Spleen (tissue), 11 donors: ENCODE data around the gene PBX1. TPM values are rescaled to one million over a fixed set of nuclear protein-coding genes. Genes with fewer than 3 reads are reported as not detected.

Experiments used
- DNase-seq: peaks from one replicate; pipeline ENCODE4 v3.0.0-alpha.2; 2020
- H3K27ac ChIP-seq, 8 donors: fragments of 200-600 bp; sonication (generic) in 7 of 8; 1 replicate in 4 of 8; 2 replicates in 4 of 8; pipeline versions ENCODE4 v1.5.0 to v1.8.0; 2016 to 2021; ENCODE audit warnings: inconsistent platforms in 4 of 8, mild to moderate bottlenecking in 4 of 8, moderate library complexity in 1 of 8
- H3K27me3 ChIP-seq, 7 donors: fragments of 200-600 bp; sonication (generic) in 6 of 7; replicated peaks in 1 of 7; 1 replicate in 4 of 7; 2 replicates in 3 of 7; pipeline versions ENCODE4 v1.5.0 to v1.8.0; 2016 to 2021; ENCODE audit warnings: inconsistent platforms in 3 of 7, mild to moderate bottlenecking in 1 of 7
- H3K36me3 ChIP-seq, 6 donors: fragments of 200-600 bp; sonication (generic) in 5 of 6; 1 replicate in 4 of 6; 2 replicates in 2 of 6; pipeline versions ENCODE4 v1.5.0 to v1.8.0; 2016 to 2021; ENCODE audit warnings: inconsistent platforms in 2 of 6
- H3K4me1 ChIP-seq, 6 donors: fragments of 200-600 bp; sonication (generic) in 5 of 6; 1 replicate in 3 of 6; 2 replicates in 3 of 6; pipeline versions ENCODE4 v1.5.0 to v1.8.0; 2016 to 2021; ENCODE audit warnings: inconsistent platforms in 3 of 6
- H3K4me3 ChIP-seq, 8 donors: fragments of 200-600 bp; sonication (generic) in 7 of 8; 1 replicate in 4 of 8; 2 replicates in 4 of 8; pipeline versions ENCODE4 v1.5.0 to v1.8.0; 2016 to 2021; ENCODE audit warnings: inconsistent platforms in 4 of 8, mild to moderate bottlenecking in 4 of 8, moderate library complexity in 2 of 8
- H3K9me3 ChIP-seq, 8 donors: fragments of 200-600 bp; sonication (generic) in 7 of 8; 1 replicate in 4 of 8; 2 replicates in 4 of 8; pipeline versions ENCODE4 v1.5.0 to v1.8.0; 2016 to 2021; ENCODE audit warnings: inconsistent platforms in 4 of 8
- CTCF ChIP-seq, 11 experiments: fragments of 200-600 bp in 7 of 11; fragments of 450-650 bp in 4 of 11; sonication (generic) in 4 of 11; IDR thresholded peaks in 8 of 11; conservative IDR thresholded peaks in 3 of 11; 1 replicate in 7 of 11; 2 replicates in 4 of 11; pipeline versions ENCODE4 v1.4.0 to v1.8.0; 2016 to 2021; ENCODE audit warnings: antibody characterized with exemption in 11 of 11, inconsistent platforms in 4 of 11, mild to moderate bottlenecking in 1 of 11
- POLR2A ChIP-seq, 3 donors: fragments of 450-650 bp; IDR thresholded peaks; one replicate each; pipeline ENCODE4 v1.5.1; 2017; ENCODE audit warnings: antibody characterized with exemption in 3 of 3, mild to moderate bottlenecking in 1 of 3
- POLR2AphosphoS5 ChIP-seq, 3 donors: sonication (generic); formaldehyde crosslinking; IDR thresholded peaks; one replicate each; pipeline ENCODE4 v1.5.1; 2017; ENCODE audit warnings: antibody characterized with exemption in 3 of 3
- WGBS, 5 donors: extraction: QIAGEN DNeasy Blood & Tissue Kit in 3 of 5; methylation state at CpG; one replicate each; pipeline versions ENCODE4 v1.1.5 to v1.1.7; 2013 to 2018; 5-methylcytosine and 5-hydroxymethylcytosine counted together
- intact Hi-C: fragments of 100-400 bp; cut with DNase I; formaldehyde crosslinking; loops from one replicate; pipeline ENCODE4 v1.15.0; 2023; ENCODE audit warnings: low total_unique reads
- polyA plus RNA-seq, 3 donors: library from polyadenylated mRNA; stranded (reverse); fragments of 200-250 nt; gene quantifications; one replicate each; pipeline ENCODE4 v1.2.1, GENCODE V29; 2013
- total RNA-seq, 7 donors: library from RNA; depleted of rRNA in 3 of 7; stranded (reverse); fragments of >200 nt in 3 of 7; fragmentation: NEBNext Ultra II Directional in 4 of 7; extraction: Animal tissue kit (Norgen Biotek cat#: 25700) in 4 of 7; gene quantifications; one replicate each; pipeline versions ENCODE4 v1.1.0 to v1.2.1, GENCODE V29; 2016 to 2021
- donor health status: healthy with polysubstance abuse.
- donor health status: DM: no; HTN: no; CAD: no; lungs with moderate emphysema.
- donor health status: DM: no; HTN: no; CAD: no.
- donor health status: Bipolar disorder and iron deficiency.
- donor health status: healthy.
- donor health status: DM: no; HTN: no; CAD: no.
- donor health status: DM: yes; HTN: yes; CAD: no.

The PBX1 gene
- total and polyA plus RNA-seq, 10 donors: 3.4 to 79.5 (median 31.8) TPM

DNA sequence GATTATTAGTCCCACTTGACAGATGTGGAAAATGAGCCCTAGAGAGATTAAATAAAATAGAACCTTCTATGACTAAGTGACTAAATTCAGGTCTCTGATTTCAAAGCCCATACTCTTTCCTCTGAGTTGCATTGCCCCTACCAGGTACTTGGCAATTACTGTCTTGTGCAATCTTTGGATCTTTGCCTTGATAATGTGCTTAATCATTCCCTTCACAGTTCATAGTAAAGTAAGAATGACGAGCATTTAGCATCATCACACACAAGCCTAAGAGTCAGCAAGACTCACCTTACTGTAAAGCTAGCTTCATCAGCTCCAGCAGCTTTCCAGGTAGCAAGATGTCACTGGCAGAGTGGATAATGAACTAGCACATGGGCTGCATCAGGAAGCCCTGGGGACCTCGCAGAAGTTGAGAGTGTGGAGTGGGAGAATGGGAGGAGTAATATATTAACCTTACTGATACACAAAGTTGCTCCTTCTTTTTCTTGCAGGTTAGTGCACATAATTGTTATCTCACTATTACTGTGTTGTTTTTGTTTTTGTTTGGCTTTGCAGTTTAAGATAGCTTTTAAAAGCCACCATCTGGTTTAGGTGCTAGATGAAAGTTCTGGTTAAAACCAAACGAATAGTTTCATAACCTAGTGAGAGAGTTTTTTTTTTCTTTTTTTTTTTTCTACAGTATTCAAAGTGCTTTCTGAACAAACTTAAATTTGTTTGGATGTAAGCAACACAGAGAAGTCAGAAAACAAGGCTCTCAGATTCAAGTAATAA, 71.8 kb downstream of the PBX1 start:
- intact Hi-C loops: no loop called here
- H3K4me1 ChIP-seq: no peaks in the 10 kb centered on the region
- H3K4me3 ChIP-seq: no peak overlapping the region
- no peaks in the 10 kb centered on the region for H3K9me3 ChIP-seq
- no peaks in the 10 kb centered on the region for H3K27me3 ChIP-seq
- H3K27ac ChIP-seq: no peak overlapping the region
- TF ChIP-seq CTCF (IDR thresholded peaks at IDR 0.05 in 8 of 11, conservative IDR thresholded peaks at IDR 0.05 in 3 of 11): no peak
- no peak for TF ChIP-seq POLR2A (IDR thresholded peaks at IDR 0.05)
- TF ChIP-seq POLR2AphosphoS5 (IDR thresholded peaks at IDR 0.05): no peak
- WGBS, 5 donors: 56 to 78% (median 62%) methylated on average over 3 of the region's 3 CpGs
- H3K36me3 ChIP-seq: no peaks in the 10 kb centered on the region
- no peak for DNase-seq

GRCh38 chr1:164631751-164632150, 72.8 kb downstream of the PBX1 start:
- Histone ChIP-seq H3K9me3 (no peaks in the 10 kb centered on the region), H3K27me3 (no peaks in the 10 kb centered on the region), H3K4me3 (no peak overlapping the region), H3K27ac (no peak overlapping the region), H3K36me3 (no peaks in the 10 kb centered on the region), H3K4me1 (no peaks in the 10 kb centered on the region)
- intact Hi-C loops: no loop called here
- no peak for TF ChIP-seq CTCF (IDR thresholded peaks at IDR 0.05 in 8 of 11, conservative IDR thresholded peaks at IDR 0.05 in 3 of 11)
- TF ChIP-seq POLR2AphosphoS5 (IDR thresholded peaks at IDR 0.05): no peak
- TF ChIP-seq POLR2A (IDR thresholded peaks at IDR 0.05): no peak
- 87 to 95% (median 93%) methylated on average over 7 of the region's 7 CpGs for WGBS, 5 donors
- DNase-seq: no peak

GRCh38 chr1:164633997-164634396, 75.0 kb downstream of the PBX1 start:
- H3K4me1 ChIP-seq: peaks cover 0 to 4% (median 0%) of the 10 kb centered on the region in 6 donors
- DNase-seq: no peak
- WGBS, 5 donors: 69 to 86% (median 76%) methylated on average over 7 of the region's 7 CpGs
- no peaks in the 10 kb centered on the region for H3K9me3 ChIP-seq
- intact Hi-C loops: no loop called here
- no peak overlapping the region for H3K27ac ChIP-seq
- no peaks in the 10 kb centered on the region for H3K27me3 ChIP-seq
- H3K4me3 ChIP-seq: no peak overlapping the region
- no peaks in the 10 kb centered on the region for H3K36me3 ChIP-seq
- TF ChIP-seq POLR2AphosphoS5 (IDR thresholded peaks at IDR 0.05) (no peak), POLR2A (IDR thresholded peaks at IDR 0.05) (no peak), CTCF (IDR thresholded peaks at IDR 0.05 in 8 of 11, conservative IDR thresholded peaks at IDR 0.05 in 3 of 11) (no peak)

DNA sequence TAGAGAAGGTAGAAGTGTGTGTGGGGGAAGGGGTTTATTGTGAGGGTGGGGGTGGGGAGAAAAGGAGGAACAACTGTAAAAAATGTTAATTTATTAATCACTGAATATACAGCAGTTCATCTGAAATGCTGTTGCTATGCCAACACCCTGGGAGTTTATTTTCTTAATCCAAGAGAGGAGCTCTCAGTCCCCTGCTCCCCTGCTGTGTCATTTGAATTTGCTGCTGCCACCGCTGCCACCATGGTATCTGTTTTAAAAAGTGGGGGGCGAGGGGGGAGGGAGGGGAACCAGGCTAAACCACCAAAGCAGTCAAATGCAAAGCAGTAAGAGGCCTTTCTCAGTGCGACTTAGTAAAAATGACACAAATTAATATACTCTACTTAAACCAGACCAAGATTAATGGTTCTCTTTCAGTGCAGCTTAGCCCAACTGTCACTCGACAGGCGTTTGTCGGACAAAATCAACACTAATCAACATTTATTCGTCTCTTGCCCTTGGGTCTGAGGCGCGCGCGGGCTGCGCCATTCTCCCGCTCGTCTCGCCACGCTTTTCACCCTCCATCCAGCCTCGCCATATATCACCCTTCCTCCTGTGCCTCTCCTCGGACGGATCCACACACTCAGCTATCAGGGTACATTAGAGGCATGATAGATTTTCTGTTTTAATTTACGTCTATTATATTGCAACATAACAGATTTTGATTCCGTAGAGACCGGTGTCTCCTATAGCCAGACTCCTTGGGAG, 76.2 kb downstream of the PBX1 start:
- Histone ChIP-seq H3K27me3 (no peaks in the 10 kb centered on the region), H3K4me3 (no peak overlapping the region), H3K36me3 (no peaks in the 10 kb centered on the region), H3K4me1 (peaks cover 0 to 4% (median 0%) of the 10 kb centered on the region in 6 donors), H3K27ac (no peak overlapping the region), H3K9me3 (no peaks in the 10 kb centered on the region)
- DNase-seq: no peak
- intact Hi-C loops: no loop called here
- WGBS, 5 donors: 87 to 94% (median 92%) methylated on average over 22 of the region's 22 CpGs
- TF ChIP-seq CTCF (IDR thresholded peaks at IDR 0.05 in 8 of 11, conservative IDR thresholded peaks at IDR 0.05 in 3 of 11) (no peak), POLR2AphosphoS5 (IDR thresholded peaks at IDR 0.05) (no peak), POLR2A (IDR thresholded peaks at IDR 0.05) (no peak)
